Thyroid gland (tissue), 4 donors: ENCODE data around the gene NAV2. TPM values are rescaled to one million over a fixed set of nuclear protein-coding genes. Genes with fewer than 3 reads are reported as not detected.

ENCODE experiments used
- DNase-seq, 2 donors: peaks; one replicate each; pipeline ENCODE4 v3.0.0-alpha.2; 2019
- H3K27ac ChIP-seq, 3 donors: fragments of 200-600 bp; sonication (generic); 1 replicate in 2 of 3; 2 replicates in 1 of 3; pipeline ENCODE4 v1.5.1; 2016 to 2019; ENCODE audit warnings: mild to moderate bottlenecking in 1 of 3, moderate library complexity in 1 of 3
- H3K27me3 ChIP-seq: fragments of 200-600 bp; sonication (generic); one replicate; pipeline ENCODE4 v1.5.1; 2019
- H3K36me3 ChIP-seq, 2 donors: fragments of 200-600 bp; sonication (generic); one replicate each; pipeline ENCODE4 v1.5.1; 2016 to 2019
- H3K4me1 ChIP-seq, 2 donors: fragments of 200-600 bp; sonication (generic); one replicate each; pipeline ENCODE4 v1.5.1; 2017 to 2019
- H3K4me3 ChIP-seq, 3 donors: fragments of 200-600 bp; sonication (generic); replicated peaks in 1 of 3; 1 replicate in 2 of 3; 2 replicates in 1 of 3; pipeline ENCODE4 v1.5.1; 2016; ENCODE audit warnings: mild to moderate bottlenecking in 1 of 3
- H3K9me3 ChIP-seq: fragments of 200-600 bp; sonication (generic); one replicate; pipeline ENCODE4 v1.5.1; 2017
- POLR2A ChIP-seq, 2 donors: fragments of 450-650 bp; IDR thresholded peaks; one replicate each; pipeline ENCODE4 v1.6.1; 2017; ENCODE audit warnings: antibody characterized with exemption in 2 of 2, mild to moderate bottlenecking in 2 of 2, moderate library complexity in 1 of 2
- WGBS, 2 donors: methylation state at CpG; one replicate each; pipeline ENCODE4 v1.1.5; 2017; 5-methylcytosine and 5-hydroxymethylcytosine counted together
- intact Hi-C: fragments of 100-400 bp; cut with DNase I; formaldehyde crosslinking; loops from one replicate; pipeline ENCODE4 v1.15.1; 2023
- total RNA-seq, 4 donors: library from RNA; depleted of rRNA; stranded (reverse); fragments of >200 nt; gene quantifications; one replicate each; pipeline ENCODE4 v1.2.3, GENCODE V29; 2016
- TF ChIP-seq, protein P1 (sequence below), 6 experiments: fragments of 200-600 bp in 3 of 6; fragments of 450-650 bp in 3 of 6; sonication (generic) in 3 of 6; IDR thresholded peaks; one replicate each; pipeline ENCODE4 v1.5.1; 2016 to 2019; ENCODE audit warnings: antibody characterized with exemption in 6 of 6, mild to moderate bottlenecking in 2 of 6, inconsistent platforms in 1 of 6, moderate library complexity in 1 of 6

Gene NAV2
- total RNA-seq, 4 donors from 2014 or later, result 34.8 to 88.6 (median 54.5) TPM

DNA sequence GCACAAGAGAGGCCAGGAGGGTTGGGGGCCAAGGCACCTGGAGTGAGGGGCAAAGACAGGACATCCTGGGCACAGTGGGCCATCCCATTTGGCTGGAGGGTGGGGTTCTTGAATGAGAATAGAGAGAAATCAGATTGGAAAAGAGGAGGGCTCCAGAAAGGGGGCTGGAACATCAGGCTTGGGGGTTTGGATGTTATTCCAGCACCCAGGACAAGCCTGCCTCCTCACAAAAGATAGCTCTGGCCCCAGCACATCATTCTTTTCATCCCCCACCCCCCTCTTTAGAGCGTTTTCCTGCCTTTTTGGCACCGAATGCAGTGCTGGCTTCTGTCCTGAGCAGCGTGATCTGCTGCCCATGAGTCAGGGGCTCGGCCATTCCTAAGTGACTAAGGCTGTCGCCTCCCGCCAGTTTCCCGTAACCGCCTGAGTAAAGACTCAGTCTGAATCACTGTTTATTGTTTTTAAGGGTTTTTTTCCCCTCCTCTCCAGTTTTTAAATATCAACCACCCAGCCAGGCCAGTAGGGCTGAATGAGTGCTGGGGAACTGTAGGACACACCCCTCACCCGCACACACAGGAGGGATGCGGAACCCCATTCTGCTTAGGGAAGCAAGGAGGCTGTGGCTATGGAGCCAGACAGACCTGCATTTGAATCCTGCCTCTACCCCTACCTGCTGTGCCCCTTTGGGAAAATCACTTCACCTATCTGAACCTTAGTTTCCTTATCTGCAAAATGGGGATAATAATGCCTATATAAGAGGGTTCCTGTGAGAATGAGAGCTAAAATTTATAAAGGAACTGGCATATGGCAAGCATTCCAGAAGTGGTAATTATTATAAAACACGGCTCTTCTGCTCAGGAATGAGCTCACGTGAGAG, 32.4 kb upstream of the NAV2 start:
- Histone ChIP-seq H3K4me1 (peaks cover 49 to 87% of the 10 kb centered on the region in 2 donors), H3K27me3 (no peaks in the 10 kb centered on the region), H3K27ac (peak overlapping the region; percentile 50 to 91 (median 88)), H3K4me3 (no peak overlapping the region), H3K9me3 (no peaks in the 10 kb centered on the region), H3K36me3 (no peaks in the 10 kb centered on the region)
- WGBS, 2 donors, result 30 to 33% methylated on average over 12 of the region's 12 CpGs
- TF ChIP-seq POLR2A (IDR thresholded peaks at IDR 0.05), result peak in 1 of 2 donors; percentile 32
- TF ChIP-seq, protein P1, sequence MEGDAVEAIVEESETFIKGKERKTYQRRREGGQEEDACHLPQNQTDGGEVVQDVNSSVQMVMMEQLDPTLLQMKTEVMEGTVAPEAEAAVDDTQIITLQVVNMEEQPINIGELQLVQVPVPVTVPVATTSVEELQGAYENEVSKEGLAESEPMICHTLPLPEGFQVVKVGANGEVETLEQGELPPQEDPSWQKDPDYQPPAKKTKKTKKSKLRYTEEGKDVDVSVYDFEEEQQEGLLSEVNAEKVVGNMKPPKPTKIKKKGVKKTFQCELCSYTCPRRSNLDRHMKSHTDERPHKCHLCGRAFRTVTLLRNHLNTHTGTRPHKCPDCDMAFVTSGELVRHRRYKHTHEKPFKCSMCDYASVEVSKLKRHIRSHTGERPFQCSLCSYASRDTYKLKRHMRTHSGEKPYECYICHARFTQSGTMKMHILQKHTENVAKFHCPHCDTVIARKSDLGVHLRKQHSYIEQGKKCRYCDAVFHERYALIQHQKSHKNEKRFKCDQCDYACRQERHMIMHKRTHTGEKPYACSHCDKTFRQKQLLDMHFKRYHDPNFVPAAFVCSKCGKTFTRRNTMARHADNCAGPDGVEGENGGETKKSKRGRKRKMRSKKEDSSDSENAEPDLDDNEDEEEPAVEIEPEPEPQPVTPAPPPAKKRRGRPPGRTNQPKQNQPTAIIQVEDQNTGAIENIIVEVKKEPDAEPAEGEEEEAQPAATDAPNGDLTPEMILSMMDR (IDR thresholded peaks at IDR 0.05), result no peak
- intact Hi-C loops, result no loop called here
- peak; percentile 87 to 92 for DNase-seq

DNA sequence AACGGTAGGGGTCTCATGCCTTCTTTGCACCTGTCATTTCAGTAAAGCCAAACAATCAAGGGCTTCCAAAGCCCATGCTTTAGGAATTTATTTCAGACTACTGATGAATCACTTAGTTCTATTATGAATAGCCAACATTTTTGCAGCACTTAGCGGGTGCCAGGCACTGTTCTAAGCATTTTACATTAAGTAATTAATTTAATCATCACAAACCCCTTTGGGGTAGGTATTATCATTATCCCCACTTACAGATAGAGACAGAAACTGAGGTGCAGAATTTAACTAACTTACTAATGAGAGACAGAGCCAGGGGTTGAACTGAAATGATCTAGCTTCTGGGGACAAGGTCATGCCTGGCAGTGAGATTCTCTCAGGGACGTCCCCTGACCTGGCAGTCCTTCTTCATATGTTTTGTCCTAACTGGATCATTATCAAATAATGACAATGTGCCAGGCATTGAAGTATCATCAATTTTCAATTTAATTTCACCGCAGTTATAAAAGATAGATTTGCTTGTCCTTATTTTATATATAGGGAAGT, 31.7 kb upstream of the NAV2 start:
- WGBS, 2 donors, result 75 to 84% methylated on average over 4 of the region's 4 CpGs
- TF ChIP-seq, protein P1 (IDR thresholded peaks at IDR 0.05), result no peak
- TF ChIP-seq POLR2A (IDR thresholded peaks at IDR 0.05), result no peak
- H3K27ac ChIP-seq, result peak overlapping the region; percentile 49 to 91 (median 88)
- intact Hi-C loops, result no loop called here
- no peaks in the 10 kb centered on the region for H3K9me3 ChIP-seq
- H3K27me3 ChIP-seq, result no peaks in the 10 kb centered on the region
- DNase-seq, result no peak
- no peaks in the 10 kb centered on the region for H3K36me3 ChIP-seq
- peaks cover 42 to 82% of the 10 kb centered on the region in 2 donors for H3K4me1 ChIP-seq
- H3K4me3 ChIP-seq, result no peak overlapping the region

DNA sequence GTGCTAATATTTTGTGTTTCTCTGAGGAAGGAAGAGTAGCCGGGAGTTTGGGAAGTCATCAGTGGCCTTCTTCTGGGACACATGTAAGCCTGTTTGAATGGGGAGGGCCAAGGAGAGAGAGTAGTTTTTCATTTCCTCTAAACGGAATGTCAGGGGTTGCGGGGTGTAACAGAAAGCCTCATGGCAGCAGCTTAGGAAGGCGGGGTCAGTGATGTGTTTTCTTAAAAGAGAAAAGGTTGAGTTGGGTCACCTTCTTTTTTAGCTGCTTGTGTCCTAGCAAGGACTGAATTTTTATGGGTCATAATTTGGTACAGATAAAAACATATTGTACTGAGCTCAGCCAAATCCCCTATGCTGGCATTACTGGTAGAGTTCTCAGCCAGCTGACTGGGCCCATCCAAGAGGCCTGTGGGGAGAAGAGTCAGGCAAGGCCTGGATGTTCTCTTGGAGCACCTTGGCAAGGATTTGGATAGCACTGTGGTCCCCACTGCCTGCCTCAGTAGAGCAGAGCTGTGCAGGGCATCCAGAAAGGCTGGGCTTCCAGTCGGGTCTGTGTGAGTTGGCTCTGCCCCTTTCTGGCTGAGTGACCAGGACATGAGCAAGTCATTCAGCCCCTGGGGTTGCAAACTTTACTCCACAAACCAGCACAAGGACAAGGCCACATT, 29.4 kb upstream of the NAV2 start:
- no peak for TF ChIP-seq POLR2A (IDR thresholded peaks at IDR 0.05)
- TF ChIP-seq, protein P1 (IDR thresholded peaks at IDR 0.05), result no peak
- H3K9me3 ChIP-seq, result no peaks in the 10 kb centered on the region
- no peaks in the 10 kb centered on the region for H3K27me3 ChIP-seq
- peak; percentile 51 to 66 for DNase-seq
- intact Hi-C loops, result no loop called here
- 55 to 65% methylated on average over 5 of the region's 5 CpGs for WGBS, 2 donors
- peak overlapping the region; percentile 14 to 64 (median 52) for H3K27ac ChIP-seq
- peaks cover 25 to 58% of the 10 kb centered on the region in 2 donors for H3K4me1 ChIP-seq
- H3K4me3 ChIP-seq, result no peak overlapping the region
- no peaks in the 10 kb centered on the region for H3K36me3 ChIP-seq

DNA sequence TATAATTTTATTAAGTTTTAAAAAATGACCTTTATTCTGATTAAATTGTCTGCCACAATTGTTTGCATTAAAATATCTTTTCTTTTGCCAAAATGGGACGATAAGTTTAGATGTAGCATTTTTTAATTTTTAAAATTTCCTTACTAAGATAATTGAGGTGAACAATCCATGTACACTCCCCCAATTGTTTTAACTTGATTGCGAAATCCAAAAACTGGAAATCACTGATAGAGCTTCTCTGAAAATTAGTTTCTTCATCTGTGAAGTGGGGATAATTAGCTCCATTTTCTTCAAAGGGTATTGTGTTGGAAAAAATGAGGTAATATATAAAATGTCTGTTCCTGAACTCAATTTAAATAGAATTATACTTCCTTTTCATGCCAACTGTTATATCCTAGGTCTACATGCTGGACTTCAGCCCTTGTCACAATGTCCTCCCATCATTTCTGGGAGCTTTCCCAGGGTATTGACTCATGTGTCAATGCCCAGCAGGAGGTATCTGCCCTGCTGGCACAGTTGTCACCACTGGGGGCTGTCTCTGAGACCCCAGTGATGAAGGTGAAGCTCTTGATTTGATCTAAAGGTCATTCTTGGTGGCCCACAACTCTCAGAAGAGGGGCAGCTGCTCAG, 28.7 kb upstream of the NAV2 start:
- intact Hi-C loops, result no loop called here
- H3K9me3 ChIP-seq, result no peaks in the 10 kb centered on the region
- no peaks in the 10 kb centered on the region for H3K27me3 ChIP-seq
- TF ChIP-seq, protein P1 (IDR thresholded peaks at IDR 0.05), result no peak
- DNase-seq, result no peak
- WGBS, 2 donors, result 88 to 93% methylated on average over 2 of the region's 2 CpGs
- H3K27ac ChIP-seq, result peak overlapping the region in 2 of 3 donors; percentile 52 to 64
- H3K4me1 ChIP-seq, result peaks cover 25 to 57% of the 10 kb centered on the region in 2 donors
- no peaks in the 10 kb centered on the region for H3K36me3 ChIP-seq
- H3K4me3 ChIP-seq, result no peak overlapping the region
